Panc1 (cell line): ENCODE measurements around the gene AGAP2. TPM values are rescaled to one million over a fixed set of nuclear protein-coding genes. Genes with fewer than 3 reads are reported as not detected.

ENCODE experiments used
- ATAC-seq: fragments of 200-7000 bp; cut with Tn5 transposase; 2 replicates; pipeline ENCODE4 v1.9.1; 2020; ENCODE audit warnings: mild to moderate bottlenecking, moderate library complexity
- BruUV-seq: library from RNA; stranded (reverse); fragments of 400-500 nt; replicated peaks from 2 replicates; lab custom pipeline; 2021; lab: Mats Ljungman, UMichigan
- CTCF ChIA-PET: fragments of 300-600 bp; sonication (Branson Sonifier 250); formaldehyde crosslinking; loops from one replicate; lab custom pipeline; 2022; ENCODE audit warnings: antibody characterized with exemption; lab: Charles Lee
- POLR2A ChIA-PET: fragments of 300-600 bp; sonication (Branson Sonifier 250); formaldehyde crosslinking; loops from one replicate; lab custom pipeline; 2022; ENCODE audit warnings: antibody characterized with exemption; lab: Charles Lee
- DNase-seq: peaks from one replicate; pipeline ENCODE4 v3.0.0-alpha.2; 2010; ENCODE audit warnings: low read depth, low spot score
- H3K27ac ChIP-seq: 2 replicates; pipeline ENCODE4 v1.5.1; 2011; ENCODE audit warnings: mild to moderate bottlenecking, low read length, inconsistent platforms
- H3K27me3 ChIP-seq: fragments of 200-500 bp; sonication (Bioruptor generic); 2 replicates; pipeline ENCODE4 v1.6.0; 2014; ENCODE audit warnings: low read length, inconsistent platforms; ENCODE audit not compliant: control insufficient read depth, insufficient read depth
- H3K36me3 ChIP-seq: fragments of 200-500 bp; sonication (Bioruptor generic); 2 replicates; pipeline ENCODE4 v1.5.1; 2014; ENCODE audit warnings: inconsistent platforms, mild to moderate bottlenecking, low read length, moderate library complexity; ENCODE audit not compliant: control insufficient read depth, insufficient read depth
- H3K4me1 ChIP-seq: 2 replicates; pipeline ENCODE4 v1.5.1; 2011; ENCODE audit warnings: inconsistent platforms, mild to moderate bottlenecking, low read length, moderate library complexity; ENCODE audit not compliant: control insufficient read depth, insufficient read depth
- H3K4me3 ChIP-seq, 2 experiments: 2 replicates each; pipeline ENCODE4 v1.5.1; 2011 to 2012; ENCODE audit warnings: low read depth in 2 of 2, low read length in 2 of 2, mild to moderate bottlenecking in 2 of 2, inconsistent platforms in 1 of 2, moderate library complexity in 1 of 2
- H3K9me3 ChIP-seq: fragments of 200-500 bp; sonication (Bioruptor generic); 2 replicates; pipeline ENCODE4 v1.5.1; 2014; ENCODE audit warnings: low read depth, mild to moderate bottlenecking, inconsistent platforms, low read length, moderate library complexity; ENCODE audit not compliant: control insufficient read depth, insufficient read depth
- POLR2AphosphoS5 ChIP-seq: IDR thresholded peaks from 2 replicates; pipeline ENCODE4 v1.6.1; 2012; ENCODE audit warnings: mild to moderate bottlenecking, low read depth, low read length, moderate library complexity
- SIN3A ChIP-seq: IDR thresholded peaks from 2 replicates; pipeline ENCODE4 v1.6.1; 2012; ENCODE audit warnings: low read depth, mild to moderate bottlenecking, low read length, moderate library complexity, borderline replicate concordance; ENCODE audit not compliant: insufficient read depth
- TCF7L2 ChIP-seq: IDR thresholded peaks from 2 replicates; pipeline ENCODE4 v1.6.1; 2011; ENCODE audit warnings: mild to moderate bottlenecking, low read depth, low read length, inconsistent platforms
- in situ Hi-C: cut with HindIII; loops from 2 replicates; pipeline ENCODE4 v1.10.0; 2016; ENCODE audit warnings: low sequenced_read_pairs, low pct_unique_long_range_greater_than_20kb
- intact Hi-C: fragments of 100-400 bp; cut with micrococcal nuclease; formaldehyde crosslinking; loops from one replicate; pipeline ENCODE4 v1.10.0; 2022; ENCODE audit not compliant: unreplicated experiment
- total RNA-seq: library from RNA; stranded (reverse); gene quantifications from one replicate; pipeline ENCODE4 v1.2.1, GENCODE V29; 2021; ENCODE audit not compliant: unreplicated experiment
- TF ChIP-seq, protein P1 (sequence below), 2 experiments: IDR thresholded peaks; 2 replicates each; pipeline ENCODE4 v1.6.1; 2011 to 2012; ENCODE audit warnings: low read depth in 2 of 2, control low read depth in 1 of 2, low read length in 1 of 2, mild to moderate bottlenecking in 1 of 2, moderate library complexity in 1 of 2; ENCODE audit not compliant: insufficient read depth in 1 of 2
- TF ChIP-seq, protein P2 (sequence below): fragments of 450-650 bp; IDR thresholded peaks from 2 replicates; pipeline ENCODE4 v1.5.1; 2017; ENCODE audit warnings: mild to moderate bottlenecking

AGAP2 gene
- total RNA-seq, 1 experiment from 2014 or later = 0.49 TPM

DNA sequence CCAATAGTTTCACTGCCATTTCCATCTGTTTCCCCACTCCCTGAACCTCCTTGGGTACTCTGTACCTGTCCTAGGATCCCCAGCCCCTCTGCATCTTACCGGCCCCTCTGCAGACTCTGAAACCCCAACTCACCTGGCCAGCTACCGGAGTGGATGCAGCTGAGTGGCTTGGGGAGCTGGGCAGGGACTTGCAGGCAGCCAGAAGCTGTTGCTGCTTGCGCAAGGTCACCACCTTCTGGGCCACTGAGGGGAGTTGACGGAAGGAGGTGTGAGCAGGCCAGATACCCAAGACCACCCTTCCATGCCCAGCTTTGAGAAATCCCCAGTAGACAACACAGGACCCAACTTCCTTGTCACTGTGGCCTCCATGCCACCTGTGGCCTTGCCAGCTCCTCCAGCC lies 6.3 kb downstream of the AGAP2 start:
- Histone ChIP-seq H3K4me3 (no peak overlapping the region), H3K36me3 (no peaks in the 10 kb centered on the region), H3K27me3 (no peaks in the 10 kb centered on the region; the same call in 1 of the 2 replicates), H3K4me1 (peaks cover 7% of the 10 kb centered on the region; the same call in 1 of the 2 replicates), H3K27ac (no peak overlapping the region), H3K9me3 (no peaks in the 10 kb centered on the region)
- DNase-seq = no peak
- POLR2A ChIA-PET = no interaction called here
- no TSS peak for BruUV-seq
- CTCF ChIA-PET = no interaction called here
- TF ChIP-seq TCF7L2 (no peak), SIN3A (no peak), POLR2AphosphoS5 (no peak)
- TF ChIP-seq, protein P1, sequence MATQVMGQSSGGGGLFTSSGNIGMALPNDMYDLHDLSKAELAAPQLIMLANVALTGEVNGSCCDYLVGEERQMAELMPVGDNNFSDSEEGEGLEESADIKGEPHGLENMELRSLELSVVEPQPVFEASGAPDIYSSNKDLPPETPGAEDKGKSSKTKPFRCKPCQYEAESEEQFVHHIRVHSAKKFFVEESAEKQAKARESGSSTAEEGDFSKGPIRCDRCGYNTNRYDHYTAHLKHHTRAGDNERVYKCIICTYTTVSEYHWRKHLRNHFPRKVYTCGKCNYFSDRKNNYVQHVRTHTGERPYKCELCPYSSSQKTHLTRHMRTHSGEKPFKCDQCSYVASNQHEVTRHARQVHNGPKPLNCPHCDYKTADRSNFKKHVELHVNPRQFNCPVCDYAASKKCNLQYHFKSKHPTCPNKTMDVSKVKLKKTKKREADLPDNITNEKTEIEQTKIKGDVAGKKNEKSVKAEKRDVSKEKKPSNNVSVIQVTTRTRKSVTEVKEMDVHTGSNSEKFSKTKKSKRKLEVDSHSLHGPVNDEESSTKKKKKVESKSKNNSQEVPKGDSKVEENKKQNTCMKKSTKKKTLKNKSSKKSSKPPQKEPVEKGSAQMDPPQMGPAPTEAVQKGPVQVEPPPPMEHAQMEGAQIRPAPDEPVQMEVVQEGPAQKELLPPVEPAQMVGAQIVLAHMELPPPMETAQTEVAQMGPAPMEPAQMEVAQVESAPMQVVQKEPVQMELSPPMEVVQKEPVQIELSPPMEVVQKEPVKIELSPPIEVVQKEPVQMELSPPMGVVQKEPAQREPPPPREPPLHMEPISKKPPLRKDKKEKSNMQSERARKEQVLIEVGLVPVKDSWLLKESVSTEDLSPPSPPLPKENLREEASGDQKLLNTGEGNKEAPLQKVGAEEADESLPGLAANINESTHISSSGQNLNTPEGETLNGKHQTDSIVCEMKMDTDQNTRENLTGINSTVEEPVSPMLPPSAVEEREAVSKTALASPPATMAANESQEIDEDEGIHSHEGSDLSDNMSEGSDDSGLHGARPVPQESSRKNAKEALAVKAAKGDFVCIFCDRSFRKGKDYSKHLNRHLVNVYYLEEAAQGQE (IDR thresholded peaks at IDR 0.05; ENCODE audit: insufficient read depth in 1 of 2, low read depth in 2 of 2, low read length in 1 of 2) = no peak
- TF ChIP-seq, protein P2, sequence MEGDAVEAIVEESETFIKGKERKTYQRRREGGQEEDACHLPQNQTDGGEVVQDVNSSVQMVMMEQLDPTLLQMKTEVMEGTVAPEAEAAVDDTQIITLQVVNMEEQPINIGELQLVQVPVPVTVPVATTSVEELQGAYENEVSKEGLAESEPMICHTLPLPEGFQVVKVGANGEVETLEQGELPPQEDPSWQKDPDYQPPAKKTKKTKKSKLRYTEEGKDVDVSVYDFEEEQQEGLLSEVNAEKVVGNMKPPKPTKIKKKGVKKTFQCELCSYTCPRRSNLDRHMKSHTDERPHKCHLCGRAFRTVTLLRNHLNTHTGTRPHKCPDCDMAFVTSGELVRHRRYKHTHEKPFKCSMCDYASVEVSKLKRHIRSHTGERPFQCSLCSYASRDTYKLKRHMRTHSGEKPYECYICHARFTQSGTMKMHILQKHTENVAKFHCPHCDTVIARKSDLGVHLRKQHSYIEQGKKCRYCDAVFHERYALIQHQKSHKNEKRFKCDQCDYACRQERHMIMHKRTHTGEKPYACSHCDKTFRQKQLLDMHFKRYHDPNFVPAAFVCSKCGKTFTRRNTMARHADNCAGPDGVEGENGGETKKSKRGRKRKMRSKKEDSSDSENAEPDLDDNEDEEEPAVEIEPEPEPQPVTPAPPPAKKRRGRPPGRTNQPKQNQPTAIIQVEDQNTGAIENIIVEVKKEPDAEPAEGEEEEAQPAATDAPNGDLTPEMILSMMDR = no peak
- in situ Hi-C loops = no loop called here
- intact Hi-C loops = no loop called here
- no peak for ATAC-seq

DNA sequence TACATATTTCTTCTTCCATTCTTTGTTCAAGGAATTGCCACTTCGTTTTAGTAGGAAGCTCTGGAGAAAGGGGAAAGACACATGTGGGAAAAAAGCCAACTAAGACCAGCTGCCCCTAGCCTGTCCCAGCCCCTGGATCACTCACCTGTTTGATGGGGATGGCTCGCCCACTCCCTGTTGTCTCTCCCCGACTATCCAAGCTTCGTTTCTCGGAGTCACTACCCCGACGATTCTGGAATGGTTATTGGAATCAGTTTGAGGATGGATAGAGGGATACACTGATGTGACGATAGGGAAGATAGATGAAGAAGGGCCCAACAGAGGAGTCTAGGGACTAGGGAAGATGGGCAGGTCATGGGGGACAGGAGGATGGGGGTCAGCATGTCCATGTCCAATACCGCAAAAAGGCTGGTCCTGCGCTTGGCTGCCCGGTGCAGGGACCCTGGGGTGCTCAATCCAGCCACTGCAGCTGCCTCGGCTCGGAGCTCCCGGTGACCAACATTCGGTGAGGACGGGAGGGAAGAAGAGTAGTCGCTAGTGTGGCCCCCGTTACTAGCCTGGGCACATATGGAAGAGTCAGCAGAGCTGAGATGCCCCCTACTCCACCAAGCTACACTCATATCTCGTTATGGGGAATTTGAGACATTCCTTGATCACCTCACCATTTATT lies 7.0 kb downstream of the AGAP2 start:
- TF ChIP-seq SIN3A (no peak), TCF7L2 (no peak), POLR2AphosphoS5 (no peak)
- TF ChIP-seq, protein P2 = no peak
- TF ChIP-seq, protein P1 (IDR thresholded peaks at IDR 0.05; ENCODE audit: insufficient read depth in 1 of 2, low read depth in 2 of 2, low read length in 1 of 2) = no peak
- peaks cover 8% of the 10 kb centered on the region; the same call in 1 of the 2 replicates for H3K4me1 ChIP-seq
- in situ Hi-C loops = no loop called here
- DNase-seq = no peak
- H3K9me3 ChIP-seq = no peaks in the 10 kb centered on the region
- intact Hi-C loops = no loop called here
- ChIA-PET CTCF (no interaction called here), POLR2A (no interaction called here)
- no peak for ATAC-seq
- no peak overlapping the region for H3K27ac ChIP-seq
- no TSS peak for BruUV-seq
- H3K4me3 ChIP-seq = no peak overlapping the region
- no peaks in the 10 kb centered on the region for H3K36me3 ChIP-seq
- H3K27me3 ChIP-seq = no peaks in the 10 kb centered on the region
